Stimulated activated CD4-positive, alpha-beta T cell treated with anti-CD3 and anti-CD28 coated beads, Interleukin-4, amount 100 ng/mL, for 48 hours (primary cell): Measurements from ENCODE around the gene SCYL2.
"Not testable (repeated sequence)": the region's sequence is repeated elsewhere in the genome, so short reads cannot be mapped to it uniquely, and the experiment has no call there.

Source experiments
- DNase-seq, 2 donors: peaks; one replicate each; pipeline ENCODE4 v3.0.0-alpha.2; 2020; ENCODE audit warnings: low read depth in 2 of 2

The SCYL2 gene

GRCh38 chr12:100266835-100267602, at the start of gene SCYL2, which contains the start of gene DEPDC4:
Gene SCYL2, plus strand, starts transcription at chr12:100267177. Its CDS starts 15,794 bp downstream, at chr12:100282971.
Gene DEPDC4, minus strand, starts transcription at chr12:100267079. Its CDS starts 3 bp downstream, at chr12:100267076.
- DNase-seq: peak; percentile 84 to 90

- DNase-seq: no peak
These were observed 47.5 kb upstream of the SCYL2 start for GRCh38 chr12:100219328-100220109.

- no peak for DNase-seq
These were observed 45.5 kb upstream of the SCYL2 start for GRCh38 chr12:100221523-100221922.

- DNase-seq: not testable (repeated sequence)
These were observed 44.8 kb upstream of the SCYL2 start for GRCh38 chr12:100222173-100222572.

- DNase-seq: no peak
These were observed 41.5 kb upstream of the SCYL2 start for GRCh38 chr12:100225491-100225890.

- no peak for DNase-seq
These were observed 37.8 kb upstream of the SCYL2 start for GRCh38 chr12:100229036-100229635.

- no peak for DNase-seq
These were observed 37.1 kb upstream of the SCYL2 start for GRCh38 chr12:100229876-100230275.

- not testable (repeated sequence) for DNase-seq
These were observed 35.1 kb upstream of the SCYL2 start for GRCh38 chr12:100231873-100232272.

- no peak for DNase-seq
These were observed 32.8 kb upstream of the SCYL2 start for GRCh38 chr12:100234166-100234565.

- DNase-seq: no peak
These were observed 32.2 kb upstream of the SCYL2 start for GRCh38 chr12:100234591-100235304.

- no peak for DNase-seq
These were observed 28.2 kb upstream of the SCYL2 start for GRCh38 chr12:100238801-100239200.

- no peak for DNase-seq
These were observed 27.4 kb upstream of the SCYL2 start for GRCh38 chr12:100239589-100239988.

GRCh38 chr12:100243137-100243536, 23.8 kb upstream of the SCYL2 start:
- no peak for DNase-seq

GRCh38 chr12:100247765-100248164, 19.2 kb upstream of the SCYL2 start:
- DNase-seq: no peak

GRCh38 chr12:100248886-100249285, 18.1 kb upstream of the SCYL2 start:
- no peak for DNase-seq

- no peak for DNase-seq
These were observed 17.0 kb upstream of the SCYL2 start for GRCh38 chr12:100249941-100250340.

GRCh38 chr12:100251917-100252316, 15.1 kb upstream of the SCYL2 start:
- no peak for DNase-seq

GRCh38 chr12:100253437-100253836, 13.5 kb upstream of the SCYL2 start:
- DNase-seq: no peak

GRCh38 chr12:100254876-100255275, 12.1 kb upstream of the SCYL2 start:
- no peak for DNase-seq

- DNase-seq: no peak
These were observed 8.8 kb upstream of the SCYL2 start for GRCh38 chr12:100258127-100258526.

- DNase-seq: no peak
These were observed 3.8 kb upstream of the SCYL2 start for GRCh38 chr12:100263131-100263530.

- not testable (repeated sequence) for DNase-seq
These were observed 1.9 kb upstream of the SCYL2 start for GRCh38 chr12:100265107-100265506.
